Measurements from ENCODE around the gene TSPAN11.

TSPAN11 gene

DNA sequence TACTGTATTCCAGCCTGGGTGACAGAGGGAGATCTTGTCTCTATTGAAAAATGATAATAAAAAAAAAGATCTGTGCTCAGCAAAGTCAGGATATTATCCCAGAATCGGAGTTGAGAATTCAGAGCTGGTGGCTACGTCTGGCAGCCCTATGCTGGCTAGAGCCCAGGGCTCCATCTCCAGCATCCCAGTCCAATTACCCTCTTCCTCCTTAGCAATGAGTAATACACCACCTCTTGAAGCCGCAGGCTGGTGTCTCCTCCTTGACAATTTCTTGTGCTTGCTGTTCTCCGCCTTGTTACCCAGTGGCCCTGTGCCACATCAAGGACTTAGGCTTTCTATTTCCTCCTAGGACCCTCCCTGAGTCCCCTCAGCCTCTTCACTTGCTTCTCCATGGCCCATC, 108.7 kb downstream of the TSPAN11 start:
- H3K4me2 ChIP-seq, result no peak overlapping the region
- H3K4me1 ChIP-seq, result peaks cover 8% of the 10 kb centered on the region
- no peak overlapping the region for H3K27ac ChIP-seq
- no peaks in the 10 kb centered on the region for H3K9me3 ChIP-seq
- no peak for TF ChIP-seq Cebpa-rat (IDR thresholded peaks at IDR 0.05)
- no peak overlapping the region for H3K9ac ChIP-seq
- no peaks in the 10 kb centered on the region for H3K27me3 ChIP-seq
- H3K36me3 ChIP-seq, result no peaks in the 10 kb centered on the region
- no peaks in the 10 kb centered on the region for H4K20me1 ChIP-seq
- H3K4me3 ChIP-seq, result no peak overlapping the region

DNA sequence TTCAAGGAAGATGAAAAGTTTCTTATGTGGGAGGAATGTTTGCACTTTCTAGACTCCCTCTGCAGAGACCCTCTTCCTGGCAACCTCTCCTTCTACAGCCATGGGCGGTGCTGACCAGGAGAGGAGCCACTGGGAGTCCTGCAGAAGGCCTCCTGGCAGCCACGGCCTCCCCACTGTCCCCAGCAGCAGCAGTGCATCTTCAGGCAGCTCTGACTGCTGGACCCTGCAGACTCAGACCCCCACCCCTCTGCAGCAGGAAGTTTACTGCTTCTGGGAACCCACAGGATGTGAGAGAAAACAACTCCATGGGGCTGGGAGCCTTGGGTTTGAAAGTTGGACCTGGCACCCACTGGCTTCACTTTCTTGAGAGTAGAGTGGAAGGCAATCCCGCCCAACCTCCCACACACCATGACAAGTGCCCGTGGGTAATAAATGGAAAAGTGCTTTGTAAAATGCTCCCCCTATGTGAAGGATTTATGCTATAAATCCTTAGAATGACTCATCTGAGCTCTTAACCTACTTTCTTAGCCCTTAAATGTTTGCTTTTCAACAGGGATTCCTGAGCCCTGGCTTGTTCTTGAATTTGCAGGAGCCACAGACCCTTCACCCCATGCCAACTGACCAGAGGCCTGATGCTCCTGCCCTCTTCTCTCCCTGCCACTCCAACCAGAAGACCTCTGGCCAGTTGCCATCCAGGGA, 109.6 kb downstream of the TSPAN11 start:
- Histone ChIP-seq H3K36me3 (no peaks in the 10 kb centered on the region), H3K27ac (no peak overlapping the region), H3K4me2 (0 out of 2 replicates have a peak overlapping the region, but pooled peaks have one; percentile 3), H3K9ac (no peak overlapping the region), H3K4me1 (peaks cover 10% of the 10 kb centered on the region), H3K27me3 (no peaks in the 10 kb centered on the region), H3K9me3 (no peaks in the 10 kb centered on the region), H4K20me1 (no peaks in the 10 kb centered on the region), H3K4me3 (no peak overlapping the region)
- no peak for TF ChIP-seq Cebpa-rat (IDR thresholded peaks at IDR 0.05)

DNA sequence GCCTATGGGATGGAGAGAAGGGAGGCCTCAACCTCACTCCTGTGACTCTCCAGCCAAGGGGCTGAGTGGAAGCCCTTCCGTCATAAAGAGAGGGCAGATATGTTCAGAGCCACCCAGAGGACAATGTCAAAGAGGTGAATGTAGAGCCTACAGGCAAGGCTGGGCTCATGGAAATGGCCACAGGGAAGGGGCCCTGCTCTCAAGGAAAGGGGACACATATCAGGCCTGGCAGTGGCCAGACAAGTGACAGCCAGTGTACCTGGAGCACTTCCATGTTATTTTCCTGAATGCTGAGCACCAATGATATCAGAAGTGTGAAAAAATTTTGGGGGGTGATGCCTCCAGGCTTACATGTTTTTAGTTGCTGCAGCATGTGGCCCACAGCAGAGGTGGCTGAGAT, 110.5 kb downstream of the TSPAN11 start:
- H3K9ac ChIP-seq, result no peak overlapping the region
- no peak overlapping the region for H3K4me3 ChIP-seq
- no peaks in the 10 kb centered on the region for H3K9me3 ChIP-seq
- no peak for TF ChIP-seq Cebpa-rat (IDR thresholded peaks at IDR 0.05)
- H3K4me2 ChIP-seq, result no peak overlapping the region
- no peaks in the 10 kb centered on the region for H4K20me1 ChIP-seq
- no peaks in the 10 kb centered on the region for H3K36me3 ChIP-seq
- peaks cover 19% of the 10 kb centered on the region for H3K4me1 ChIP-seq
- no peak overlapping the region for H3K27ac ChIP-seq
- no peaks in the 10 kb centered on the region for H3K27me3 ChIP-seq

DNA sequence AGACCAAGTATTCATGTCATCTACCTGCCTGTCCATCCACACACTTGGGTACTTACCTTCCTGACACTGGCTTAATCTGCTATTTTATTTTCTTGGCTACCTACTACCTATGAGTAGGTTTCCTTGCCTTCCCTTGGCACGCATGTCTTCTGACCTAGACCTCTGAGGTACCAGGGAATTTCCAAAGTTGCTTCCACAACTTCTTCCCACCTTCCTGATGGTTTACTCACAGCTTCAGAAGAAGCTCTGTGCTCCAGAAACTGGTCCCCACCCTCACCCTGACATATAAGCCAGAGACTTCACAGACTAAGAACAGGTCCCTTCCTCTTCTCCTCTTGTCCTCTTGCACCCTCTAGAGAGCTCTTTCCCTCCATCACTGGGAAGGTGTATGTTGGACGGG, 111.4 kb downstream of the TSPAN11 start:
- Histone ChIP-seq H4K20me1 (no peaks in the 10 kb centered on the region), H3K27me3 (no peaks in the 10 kb centered on the region)

DNA sequence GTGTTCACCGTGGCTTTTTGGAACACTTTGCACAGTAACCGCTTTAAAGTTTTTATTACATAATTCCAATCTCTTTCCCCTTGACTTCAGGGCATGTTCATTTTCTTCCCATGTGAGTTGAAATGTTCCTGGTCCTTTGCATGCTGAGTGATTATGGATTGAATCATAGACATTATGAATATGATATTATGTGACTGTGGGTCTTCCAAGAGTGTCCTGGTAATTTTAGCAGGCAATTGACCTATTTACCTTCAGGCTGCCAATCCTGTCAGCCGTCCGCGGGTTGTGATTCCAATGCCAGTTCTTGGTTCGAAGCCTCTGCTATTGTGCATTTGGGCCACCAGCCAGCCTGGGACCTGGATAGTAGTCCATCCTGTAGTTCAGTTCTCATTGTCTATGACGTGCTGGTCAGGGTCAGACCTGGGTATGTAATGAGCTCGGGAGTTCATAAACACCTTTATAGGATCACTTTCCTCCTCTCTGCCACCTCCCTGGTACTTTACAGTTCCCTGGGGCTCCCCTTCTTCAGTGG, 114.6 kb downstream of the TSPAN11 start:
- no peak for TF ChIP-seq Cebpa-rat (IDR thresholded peaks at IDR 0.05)
- Histone ChIP-seq H4K20me1 (no peaks in the 10 kb centered on the region), H3K27me3 (no peaks in the 10 kb centered on the region), H3K4me2 (peak overlapping the region; percentile 56), H3K4me1 (peaks cover 18% of the 10 kb centered on the region), H3K9me3 (no peaks in the 10 kb centered on the region), H3K4me3 (no peak overlapping the region), H3K36me3 (no peaks in the 10 kb centered on the region), H3K27ac (no peak overlapping the region), H3K9ac (no peak overlapping the region)

More for the DNA sequence above, 111.4 kb downstream of the TSPAN11 start:
- Histone ChIP-seq H3K9ac (no peak overlapping the region), H3K4me1 (peaks cover 22% of the 10 kb centered on the region), H3K9me3 (no peaks in the 10 kb centered on the region), H3K27ac (no peak overlapping the region), H3K4me2 (no peak overlapping the region), H3K36me3 (no peaks in the 10 kb centered on the region), H3K4me3 (no peak overlapping the region)
- no peak for TF ChIP-seq Cebpa-rat (IDR thresholded peaks at IDR 0.05)

All from BLaER1 (cell line).